CD4-positive, alpha-beta T cell treated with Interleukin-1 beta for 1 hour (primary cell): ENCODE measurements around the gene ZNF180.
"Not testable (repeated sequence)": the region's sequence is repeated elsewhere in the genome, so short reads cannot be mapped to it uniquely, and the experiment has no call there.

ENCODE experiments used
- DNase-seq, 2 donors: peaks; one replicate each; pipeline ENCODE4 v3.0.0-alpha.2; 2020 to 2022

The ZNF180 gene

GRCh38 chr19:44496711-44497110 is 3.6 kb downstream of the ZNF180 start:
- no peak for DNase-seq

- peak in 1 of 2 donors; percentile 14 for DNase-seq
Measured at GRCh38 chr19:44476559-44477408, 23.5 kb downstream of the ZNF180 start.

- DNase-seq, result not testable (repeated sequence)
Measured at GRCh38 chr19:44468730-44469129, 31.6 kb downstream of the ZNF180 start.

- DNase-seq, result not testable (repeated sequence)
Measured at GRCh38 chr19:44462600-44463286, 37.6 kb downstream of the ZNF180 start.

DNA sequence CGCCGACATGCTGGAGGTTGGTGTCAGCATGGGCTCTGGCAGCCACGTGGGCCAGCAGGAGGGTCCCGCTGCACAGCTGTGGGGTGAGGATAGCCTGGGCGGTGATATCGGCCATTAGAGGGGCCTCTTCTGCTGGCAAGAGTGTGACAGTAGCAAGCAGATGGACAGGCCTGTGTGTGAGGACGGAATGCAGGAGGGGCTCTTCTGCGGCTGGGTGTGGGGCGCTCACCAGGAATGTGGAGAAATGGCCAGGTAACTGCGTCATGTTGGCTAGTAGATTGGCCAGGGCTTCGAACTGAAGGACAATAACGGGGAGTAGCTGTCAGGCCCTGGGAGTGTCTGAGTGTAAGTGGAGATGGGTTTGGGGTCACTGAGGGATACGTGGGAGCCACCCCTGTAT is 44.3 kb downstream of the ZNF180 start:
- not testable (repeated sequence) for DNase-seq

GRCh38 chr19:44455100-44455499 is 45.2 kb downstream of the ZNF180 start:
- no peak for DNase-seq

- no peak for DNase-seq
Measured at GRCh38 chr19:44452367-44452766, 48.0 kb downstream of the ZNF180 start.

- no peak for DNase-seq
Measured at GRCh38 chr19:44451687-44452086, 48.6 kb downstream of the ZNF180 start.

DNA sequence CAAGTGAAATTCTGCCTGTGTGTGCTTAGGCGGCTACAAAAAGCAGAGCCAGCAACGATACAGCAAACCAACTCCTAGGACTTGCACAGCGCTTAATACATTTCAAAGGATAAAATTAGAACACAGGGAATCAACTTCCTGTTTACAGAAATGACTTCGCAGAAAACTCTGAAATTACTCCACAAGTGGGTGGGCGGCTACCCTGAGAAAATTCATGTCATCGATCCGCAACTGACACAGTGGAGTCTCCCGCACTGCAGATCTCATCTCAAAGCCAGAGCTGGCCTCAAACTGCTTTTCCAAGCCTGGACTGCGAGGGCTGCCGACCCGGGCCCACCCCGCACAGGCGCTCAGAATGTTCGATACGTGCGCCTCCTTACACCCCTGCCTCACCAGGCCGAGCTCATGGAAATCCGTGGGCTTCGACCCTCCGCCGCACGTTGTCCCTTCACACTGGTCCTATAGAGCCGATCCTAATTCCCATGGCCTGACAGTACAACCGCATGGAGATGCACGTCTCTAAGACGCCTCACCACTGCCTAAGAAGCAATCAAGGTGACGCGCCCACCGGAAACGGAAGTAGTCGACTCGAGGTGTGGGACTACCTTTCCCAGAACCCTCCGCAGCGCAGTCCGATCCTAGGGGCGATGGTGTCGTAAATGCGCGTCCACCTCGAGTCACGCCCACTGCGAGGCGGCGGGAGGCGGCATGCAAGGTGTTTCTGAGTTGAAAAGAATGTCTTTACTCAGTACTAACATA is 52.2 kb downstream of the ZNF180 start, which contains the start of gene ZNF229:
Gene ZNF229 (minus strand): TSS at position 557 of the 759 bp plus-strand sequence. CDS start 5,625 bp downstream, outside the sequence.
- DNase-seq, result peak; percentile 63 to 84

DNA sequence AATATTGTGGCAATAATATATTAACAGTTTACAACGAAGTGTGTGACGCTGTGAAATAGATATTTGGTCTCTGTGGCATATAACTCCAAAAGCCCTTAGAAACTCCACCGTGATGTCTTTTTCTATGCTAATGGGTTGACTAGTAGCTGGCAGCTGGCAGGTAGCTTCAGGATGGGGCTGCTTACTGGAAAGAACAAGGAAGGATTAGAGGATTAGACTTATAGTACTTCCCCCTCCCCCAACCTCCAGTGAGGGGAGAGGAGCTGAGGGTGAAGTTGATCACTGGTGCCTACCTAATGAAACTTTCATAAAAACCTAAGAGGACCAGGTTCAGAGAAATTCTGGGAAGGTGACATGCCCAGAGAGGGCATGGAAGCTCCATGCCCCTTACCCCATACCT is 61.9 kb downstream of the ZNF180 start:
- DNase-seq, result no peak

DNA sequence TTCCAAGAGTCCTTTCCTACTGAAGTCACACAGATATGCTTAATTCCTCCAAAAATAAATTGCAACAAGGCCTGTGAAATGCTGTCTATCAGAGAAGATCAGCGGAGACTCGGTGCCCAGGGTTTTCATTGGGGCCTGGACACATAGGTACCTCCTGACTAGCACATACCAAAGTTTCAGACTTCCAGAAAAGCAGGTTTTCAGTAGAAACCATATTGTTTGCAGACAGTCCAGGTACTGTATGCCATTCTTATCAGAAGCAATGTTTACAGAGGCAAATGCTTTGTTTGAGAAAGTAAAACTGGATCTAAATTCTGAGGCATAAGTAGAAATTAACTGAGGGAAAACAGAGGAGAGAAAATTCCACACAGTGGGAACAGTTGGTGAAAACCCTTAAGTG is 64.9 kb downstream of the ZNF180 start:
- no peak for DNase-seq

DNA sequence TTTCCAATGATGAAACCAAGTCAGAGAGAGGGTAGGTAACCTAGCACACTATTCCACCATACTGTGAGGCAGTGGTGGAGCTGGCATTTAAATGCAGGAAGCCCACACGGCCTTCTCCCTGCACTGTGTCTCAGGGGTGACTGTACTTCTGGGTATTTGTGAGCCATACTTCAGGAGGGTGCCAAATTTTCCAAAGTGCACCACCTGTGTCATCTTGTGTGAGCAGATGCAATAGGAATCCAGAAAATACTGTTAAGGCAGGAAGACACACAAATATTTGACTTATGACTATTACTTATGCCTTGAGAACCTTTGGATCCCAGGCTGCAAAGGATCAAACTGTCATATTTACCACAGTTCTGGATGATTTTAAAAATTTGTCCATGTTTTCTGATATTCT is 69.4 kb downstream of the ZNF180 start:
- no peak for DNase-seq
